Measurements from ENCODE around the gene SMIM22.

SMIM22 gene

GRCh38 chr16:4795181-4795827 is at the start of gene SMIM22:
Gene SMIM22 (plus strand): TSS chr16:4795369. CDS start chr16:4795735, 366 bp downstream.
- H3K4me3 ChIP-seq (ENCODE audit: low read depth, low read length): no peak within 1 kb of the TSS
- TF ChIP-seq CTCF (IDR thresholded peaks at IDR 0.05; ENCODE audit: borderline replicate concordance, insufficient read depth, low read depth, low read length): no peak

- H3K4me3 ChIP-seq (ENCODE audit: low read depth, low read length): no peak overlapping the region
- no peak for TF ChIP-seq CTCF (IDR thresholded peaks at IDR 0.05; ENCODE audit: borderline replicate concordance, insufficient read depth, low read depth, low read length)
These were observed 49.0 kb upstream of the SMIM22 start for GRCh38 chr16:4746215-4746614.

GRCh38 chr16:4746991-4747574 is 48.1 kb upstream of the SMIM22 start:
- H3K4me3 ChIP-seq (ENCODE audit: low read depth, low read length): no peak overlapping the region
- no peak for TF ChIP-seq CTCF (IDR thresholded peaks at IDR 0.05; ENCODE audit: borderline replicate concordance, insufficient read depth, low read depth, low read length)

- TF ChIP-seq CTCF (IDR thresholded peaks at IDR 0.05; ENCODE audit: borderline replicate concordance, insufficient read depth, low read depth, low read length): no peak
- H3K4me3 ChIP-seq (ENCODE audit: low read depth, low read length): no peak overlapping the region
These were observed 47.1 kb upstream of the SMIM22 start for GRCh38 chr16:4747906-4748681.

GRCh38 chr16:4748682-4749411 is 46.3 kb upstream of the SMIM22 start:
- no peak overlapping the region for H3K4me3 ChIP-seq (ENCODE audit: low read depth, low read length)
- TF ChIP-seq CTCF (IDR thresholded peaks at IDR 0.05; ENCODE audit: borderline replicate concordance, insufficient read depth, low read depth, low read length): no peak

- H3K4me3 ChIP-seq (ENCODE audit: low read depth, low read length): no peak overlapping the region
- TF ChIP-seq CTCF (IDR thresholded peaks at IDR 0.05; ENCODE audit: borderline replicate concordance, insufficient read depth, low read depth, low read length): no peak
These were observed 45.4 kb upstream of the SMIM22 start for GRCh38 chr16:4749700-4750257.

Measured in GM12875 (cell line).